NCI-H524 (cell line): ENCODE results near the gene MYO1A.
"Not testable (repeated sequence)": the region's sequence is repeated elsewhere in the genome, so short reads cannot be mapped to it uniquely, and the experiment has no call there.

Experiments used
- DNase-seq, 2 experiments: peaks; one replicate each; lab custom pipeline; 2025; lab: John Stamatoyannopoulos, UW

The MYO1A gene

DNA sequence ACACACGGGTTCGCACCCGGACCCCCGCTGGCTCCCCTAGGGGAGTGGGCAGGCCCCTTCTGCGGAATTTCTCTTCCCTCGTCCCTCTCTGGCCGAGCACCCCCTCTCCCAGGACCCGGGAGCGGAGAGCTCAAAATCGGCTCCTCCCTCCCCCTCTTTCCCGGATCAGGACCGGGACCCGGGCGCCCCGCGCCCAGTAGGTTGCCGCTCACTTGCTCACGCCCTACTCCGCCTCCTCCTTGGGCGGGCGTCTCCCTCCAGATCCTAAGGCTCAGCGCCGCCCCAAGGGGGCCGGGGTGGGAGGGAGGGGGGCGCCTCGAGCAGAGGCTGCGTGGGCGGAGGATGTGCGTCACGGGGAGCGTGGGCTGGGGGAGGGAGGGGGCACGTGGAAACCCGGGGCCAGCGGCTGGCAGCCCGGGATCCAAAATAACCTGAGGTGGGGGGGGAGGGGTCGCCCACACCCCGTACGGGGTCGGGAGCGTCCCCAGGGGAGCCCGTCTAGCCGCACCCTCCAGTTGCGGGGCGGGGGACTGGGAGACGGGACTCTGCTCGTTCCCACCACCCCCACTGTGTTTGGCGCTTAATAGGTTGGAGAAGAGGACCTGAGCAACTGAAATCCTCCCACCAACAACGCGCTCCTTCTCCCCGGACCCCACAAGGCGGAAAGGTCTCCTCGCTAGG lies 37.2 kb upstream of the MYO1A start:
- DNase-seq: peak; percentile 80 to 85

DNA sequence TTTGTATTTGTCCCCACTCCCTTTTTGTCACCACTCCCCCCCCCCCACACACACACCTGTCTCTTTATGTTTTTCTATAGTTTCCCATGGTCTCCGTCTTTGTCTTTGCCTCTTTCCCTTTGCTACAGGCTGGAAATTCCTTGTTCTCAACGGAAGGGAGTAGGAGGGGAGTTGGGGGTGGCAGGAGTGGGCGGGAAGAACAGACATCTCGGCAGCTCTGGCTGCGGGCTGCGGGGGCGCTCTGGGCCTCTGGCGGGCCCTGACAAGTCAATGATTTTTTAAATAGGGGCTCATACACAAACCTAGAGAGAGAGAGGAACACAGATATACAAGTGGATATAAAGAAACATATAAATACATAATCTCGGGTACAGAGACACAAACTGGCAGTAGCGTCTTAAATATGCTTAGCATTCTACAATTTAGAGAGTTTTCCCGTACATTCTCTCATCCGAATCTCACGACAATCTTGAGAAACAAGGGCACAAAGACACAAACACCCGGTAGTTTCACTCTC lies 36.6 kb upstream of the MYO1A start:
- peak in 1 of 2 experiments; percentile 70 for DNase-seq

DNA sequence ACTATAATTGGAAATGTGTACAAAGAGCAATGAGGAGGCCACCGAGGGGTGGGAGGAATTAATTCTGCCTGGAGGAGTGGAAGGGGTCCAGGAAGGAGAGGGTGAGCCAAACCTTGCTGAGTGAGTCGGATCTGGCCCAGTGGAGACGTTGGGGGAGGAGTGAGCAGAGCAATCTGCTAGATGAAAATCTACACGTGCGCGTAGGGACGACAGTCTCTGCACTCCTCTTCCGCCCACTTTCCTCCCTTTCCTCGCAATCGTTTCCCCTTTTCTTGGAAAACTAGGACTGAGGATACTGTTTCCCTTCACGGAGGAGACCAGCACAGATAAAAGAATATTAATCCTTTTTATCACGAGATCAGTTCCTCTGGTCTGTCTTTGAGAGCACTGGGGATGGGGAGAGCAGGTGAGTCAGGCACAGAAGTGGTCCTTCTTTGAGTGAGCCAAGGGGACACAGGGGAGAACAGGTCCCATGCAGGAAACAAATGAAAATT lies 36.1 kb upstream of the MYO1A start:
- no peak for DNase-seq

DNA sequence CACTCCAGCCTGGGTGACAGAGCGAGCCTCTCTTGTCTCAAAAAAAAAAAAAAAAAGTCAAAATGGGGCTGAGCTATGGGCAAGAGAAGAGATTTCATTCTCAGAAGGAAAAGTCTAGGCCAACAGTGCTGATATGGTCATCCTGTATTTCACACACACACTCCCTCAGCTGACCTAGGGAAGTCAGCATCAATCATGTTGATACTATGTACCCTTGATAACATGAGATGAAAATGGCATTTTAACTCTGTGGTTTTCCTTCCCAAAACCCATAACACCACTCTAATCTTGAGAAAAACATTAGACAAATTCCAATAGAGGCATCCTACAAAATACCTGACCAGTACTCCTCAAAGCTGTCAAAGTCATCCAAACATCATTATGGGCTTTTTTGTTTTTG lies 30.9 kb upstream of the MYO1A start:
- DNase-seq: no peak

DNA sequence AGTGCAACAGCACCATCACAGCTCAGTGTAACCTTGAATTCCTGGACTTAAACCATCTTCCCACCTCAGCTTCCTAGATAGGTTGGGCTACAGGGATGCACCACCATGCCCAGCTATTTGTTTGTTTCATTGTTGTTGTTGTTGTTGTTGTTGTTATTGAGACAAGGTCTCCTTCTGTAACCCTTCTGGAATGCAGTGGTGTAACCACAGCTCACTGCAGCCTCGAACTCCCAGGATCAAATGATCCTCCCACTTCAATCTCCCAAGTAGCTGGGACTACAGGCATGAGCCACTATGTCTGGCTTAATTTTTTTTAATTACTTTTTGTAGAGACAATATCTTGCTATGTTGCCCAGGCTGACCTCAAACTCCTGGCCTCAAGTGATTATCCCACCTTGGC lies 29.9 kb upstream of the MYO1A start:
- DNase-seq: no peak

GRCh38 chr12:57078519-57079404 lies 28.8 kb upstream of the MYO1A start, which contains the start of gene NEMP1:
TSS of gene NEMP1 (minus strand) at chr12:57078791. CDS start at chr12:57078745, 46 bp downstream.
- DNase-seq: peak; percentile 99 to 100

DNA sequence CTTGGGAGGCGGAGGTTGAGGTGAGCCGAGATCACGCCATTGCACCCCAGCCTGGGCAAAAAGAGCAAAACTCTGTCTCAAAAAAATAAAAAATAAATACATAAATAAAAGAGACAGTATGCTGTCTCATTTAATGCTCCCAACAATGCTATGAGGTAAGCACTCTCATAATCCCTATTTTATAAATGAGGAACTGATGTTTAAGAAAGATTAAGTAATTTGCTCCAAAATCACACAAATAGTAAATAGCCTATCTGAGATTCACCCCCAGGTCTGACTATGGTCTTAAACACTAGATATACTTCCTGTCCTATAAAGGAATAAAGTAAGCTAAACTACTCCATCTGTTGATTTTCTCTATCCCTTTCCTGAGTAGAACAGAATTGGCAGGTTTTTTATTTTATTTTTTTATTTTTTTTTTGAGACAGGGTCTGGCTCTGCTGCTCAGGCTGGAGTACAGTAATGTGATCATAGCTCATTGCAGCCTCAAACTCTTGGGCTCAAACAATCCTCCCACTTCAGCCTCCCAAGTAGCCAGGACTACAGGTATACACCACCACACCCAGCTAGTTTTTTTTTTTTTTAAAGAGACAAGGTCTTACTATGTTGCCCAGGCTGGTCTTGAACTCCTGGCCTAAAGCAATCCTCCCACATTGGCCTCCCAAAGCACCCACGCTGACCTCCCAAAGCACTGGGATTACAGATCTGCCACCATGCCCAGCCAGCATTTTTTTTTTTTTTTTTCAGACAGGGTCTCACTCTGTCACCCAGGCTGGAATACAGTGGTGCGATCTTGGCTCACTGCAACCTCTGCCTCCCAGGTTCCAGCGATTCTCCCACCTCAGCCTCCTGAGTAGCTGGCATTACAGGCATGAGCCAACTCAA lies 23.9 kb upstream of the MYO1A start:
- not testable (repeated sequence) for DNase-seq

- no peak for DNase-seq
These were observed 22.7 kb upstream of the MYO1A start for GRCh38 chr12:57072661-57073060.

DNA sequence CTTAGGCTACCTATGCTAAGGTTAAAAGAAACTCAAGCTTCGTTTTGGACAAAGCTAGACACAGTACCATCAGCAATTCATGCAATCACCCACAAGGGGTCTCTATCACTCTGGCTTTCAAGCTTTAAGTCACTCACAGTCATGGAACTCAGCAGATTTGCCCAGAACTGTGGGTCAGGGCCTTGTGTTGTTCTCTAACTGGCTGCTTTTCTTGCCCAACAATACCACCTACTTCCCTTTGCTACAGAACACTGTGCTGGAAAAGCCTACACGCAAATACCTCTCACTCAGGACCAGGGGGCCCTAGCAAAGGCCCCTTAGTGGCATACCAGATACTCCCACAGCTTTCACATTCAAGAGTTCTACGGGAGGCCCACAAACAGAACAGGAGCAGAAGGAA lies 19.6 kb upstream of the MYO1A start:
- DNase-seq: peak; percentile 23 to 68

DNA sequence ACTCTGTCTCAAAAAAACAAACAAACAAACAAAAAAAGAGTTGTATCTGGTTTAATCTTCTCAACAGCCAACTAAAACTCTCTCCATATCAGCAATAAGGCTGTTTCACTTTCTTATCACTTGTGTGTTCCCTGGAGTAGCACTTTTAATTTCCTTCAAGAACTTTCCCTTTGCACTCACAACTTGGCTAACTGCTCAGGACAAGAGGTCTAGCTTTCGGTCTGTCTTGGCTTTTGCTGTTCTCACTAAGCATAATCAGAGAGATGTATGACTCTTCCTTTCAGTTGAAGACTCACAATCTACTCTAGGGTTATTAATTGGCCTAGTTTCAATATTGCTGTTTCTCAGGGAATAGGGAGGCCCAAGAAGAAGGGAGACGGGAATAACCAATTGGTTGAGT lies 16.3 kb upstream of the MYO1A start:
- DNase-seq: no peak

DNA sequence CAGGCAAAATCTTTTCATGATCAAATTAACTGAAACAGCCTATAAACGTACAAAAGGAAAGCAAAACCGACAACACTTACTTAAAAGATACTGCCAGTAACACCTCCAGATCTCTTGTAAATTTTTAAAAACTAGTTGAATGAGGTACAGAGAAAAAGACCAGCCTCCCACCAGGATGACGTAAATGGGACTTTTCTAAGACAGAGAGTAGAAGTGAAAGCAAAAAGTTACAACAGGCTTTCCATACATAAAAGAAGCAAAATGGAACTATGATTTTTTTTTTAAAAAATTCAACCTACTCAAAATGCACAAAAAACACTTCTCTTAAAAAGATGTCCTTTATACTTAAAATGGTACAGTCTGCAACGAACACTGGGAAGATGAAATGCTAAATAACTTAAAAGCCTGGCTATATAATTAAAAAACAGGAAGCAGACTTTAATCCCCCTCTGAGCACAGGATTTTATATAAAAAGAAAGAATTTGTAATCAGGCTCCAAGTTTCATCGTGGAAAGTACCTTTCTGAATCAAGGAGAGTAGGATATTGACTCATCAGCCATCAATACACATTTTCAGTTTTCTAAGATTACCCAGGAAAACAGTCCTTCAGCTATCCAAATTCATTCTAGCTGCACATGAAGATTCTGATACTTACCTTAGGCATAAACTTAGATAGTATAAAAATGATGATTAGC lies 14.2 kb upstream of the MYO1A start:
- DNase-seq: no peak

- no peak for DNase-seq
These were observed 8.5 kb upstream of the MYO1A start for GRCh38 chr12:57058454-57058853.

- no peak for DNase-seq
These were observed 7.3 kb upstream of the MYO1A start for GRCh38 chr12:57057067-57057751.

GRCh38 chr12:57055824-57056223 lies 5.9 kb upstream of the MYO1A start:
- DNase-seq: no peak

GRCh38 chr12:57053901-57054300 lies 4.0 kb upstream of the MYO1A start:
- DNase-seq: not testable (repeated sequence)

GRCh38 chr12:57053146-57053545 lies 3.2 kb upstream of the MYO1A start:
- not testable (repeated sequence) for DNase-seq

GRCh38 chr12:57051011-57051410 lies 1.1 kb upstream of the MYO1A start:
- DNase-seq: no peak

DNA sequence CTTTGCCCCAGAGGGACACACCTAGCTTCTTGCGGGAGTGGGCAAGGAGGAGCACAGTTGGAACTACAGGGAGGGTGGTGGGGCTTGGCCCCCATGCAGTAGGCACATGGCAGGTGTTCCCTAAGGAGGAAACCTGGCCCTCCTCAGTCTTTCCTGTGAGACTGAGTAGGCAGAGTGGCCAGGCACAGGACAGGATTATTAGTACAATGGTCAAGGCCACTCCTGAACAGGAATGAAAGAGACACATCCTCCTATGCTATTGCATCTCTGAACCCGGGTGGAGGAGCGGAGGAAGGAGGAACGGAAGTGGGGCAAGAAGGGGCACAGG lies 846 bp downstream of the MYO1A start:
- no peak for DNase-seq

- no peak for DNase-seq
These were observed 1.4 kb downstream of the MYO1A start for GRCh38 chr12:57048423-57049118.

DNA sequence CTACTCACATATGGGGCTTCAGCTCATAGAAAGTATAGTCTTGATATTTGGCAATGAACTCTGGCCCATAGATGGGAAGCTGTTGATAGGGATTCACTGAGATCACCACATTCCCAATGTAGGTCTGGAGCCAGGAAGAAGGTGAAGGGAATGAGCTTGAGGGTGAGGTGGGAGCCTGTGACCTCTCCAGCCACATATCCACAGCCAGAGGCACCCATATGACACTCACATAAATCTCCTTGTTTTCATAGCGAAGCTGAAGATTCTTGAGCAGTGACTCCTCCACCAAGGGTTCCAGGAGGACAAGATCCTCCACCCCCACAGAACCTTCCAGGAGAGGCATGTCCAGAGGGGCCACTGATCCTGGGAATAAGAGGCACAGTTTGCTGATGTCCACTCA lies 1.9 kb downstream of the MYO1A start:
- no peak for DNase-seq
